Osteocyte (in vitro differentiated cells): ENCODE data around the gene GLIS1. TPM values are rescaled to one million over a fixed set of nuclear protein-coding genes. Genes with fewer than 3 reads are reported as not detected.

Experiments used
- DNase-seq: peaks from one replicate; pipeline ENCODE4 v3.0.0; 2021; ENCODE audit warnings: mixed read lengths; ENCODE audit not compliant: unreplicated experiment; ENCODE audit errors: extremely low spot score
- H3K27ac Mint-ChIP-seq: one replicate; pipeline ENCODE4 v1.8.0; 2021; ENCODE audit warnings: mild to moderate bottlenecking, mixed read lengths; ENCODE audit not compliant: unreplicated experiment
- H3K27me3 Mint-ChIP-seq: one replicate; pipeline ENCODE4 v1.8.0; 2021; ENCODE audit warnings: mixed read lengths; ENCODE audit not compliant: unreplicated experiment
- H3K36me3 Mint-ChIP-seq: one replicate; pipeline ENCODE4 v1.8.0; 2021; ENCODE audit warnings: mixed read lengths; ENCODE audit not compliant: unreplicated experiment
- H3K4me1 Mint-ChIP-seq: one replicate; pipeline ENCODE4 v1.8.0; 2021; ENCODE audit warnings: mixed read lengths; ENCODE audit not compliant: unreplicated experiment
- H3K4me3 Mint-ChIP-seq: one replicate; pipeline ENCODE4 v1.8.0; 2021; ENCODE audit warnings: mild to moderate bottlenecking, moderate library complexity, mixed read lengths; ENCODE audit not compliant: unreplicated experiment
- H3K9me3 Mint-ChIP-seq: one replicate; pipeline ENCODE4 v1.8.0; 2021; ENCODE audit warnings: mixed read lengths; ENCODE audit not compliant: unreplicated experiment
- CTCF ChIP-seq: fragments of 200-600 bp; sonication (generic); IDR thresholded peaks from 2 replicates; pipeline ENCODE4 v1.5.0; 2021; ENCODE audit warnings: antibody characterized with exemption, mild to moderate bottlenecking, moderate library complexity
- total RNA-seq: library from RNA; stranded (reverse); gene quantifications from 2 replicates; pipeline ENCODE4 v1.2.1, GENCODE V29; 2021

The GLIS1 gene
- total RNA-seq, 1 donor from 2014 or later: 38.3 TPM

- DNase-seq: no peak
Measured at GRCh38 chr1:53697721-53698383, 41.1 kb downstream of the GLIS1 start.

GRCh38 chr1:53696990-53697389, 42.0 kb downstream of the GLIS1 start:
- DNase-seq: no peak
- TF ChIP-seq CTCF: no peak
- Mint-ChIP-seq H3K27me3 (no peaks in the 10 kb centered on the region), H3K4me3 (peak overlapping the region; percentile 3), H3K9me3 (no peaks in the 10 kb centered on the region), H3K27ac (no peak overlapping the region), H3K36me3 (peaks cover 9% of the 10 kb centered on the region), H3K4me1 (peaks cover 68% of the 10 kb centered on the region)

More at GRCh38 chr1:53697721-53698383, 41.1 kb downstream of the GLIS1 start:
- Mint-ChIP-seq H3K27me3 (no peaks in the 10 kb centered on the region), H3K9me3 (no peaks in the 10 kb centered on the region), H3K36me3 (peaks cover 8% of the 10 kb centered on the region), H3K4me1 (peaks cover 62% of the 10 kb centered on the region), H3K27ac (peak overlapping the region; percentile 67), H3K4me3 (no peak overlapping the region)
- no peak for TF ChIP-seq CTCF

GRCh38 chr1:53696571-53696970, 42.4 kb downstream of the GLIS1 start:
- no peaks in the 10 kb centered on the region for H3K27me3 Mint-ChIP-seq
- H3K9me3 Mint-ChIP-seq: no peaks in the 10 kb centered on the region
- peaks cover 10% of the 10 kb centered on the region for H3K36me3 Mint-ChIP-seq
- peak overlapping the region; percentile 66 for H3K27ac Mint-ChIP-seq
- peak overlapping the region; percentile 3 for H3K4me3 Mint-ChIP-seq
- no peak for TF ChIP-seq CTCF
- H3K4me1 Mint-ChIP-seq: peaks cover 71% of the 10 kb centered on the region
- DNase-seq: no peak

- H3K36me3 Mint-ChIP-seq: peaks cover 10% of the 10 kb centered on the region
- DNase-seq: no peak
- H3K4me3 Mint-ChIP-seq: no peak overlapping the region
- H3K9me3 Mint-ChIP-seq: no peaks in the 10 kb centered on the region
- H3K27ac Mint-ChIP-seq: peak overlapping the region; percentile 43
- TF ChIP-seq CTCF: no peak
- no peaks in the 10 kb centered on the region for H3K27me3 Mint-ChIP-seq
- peaks cover 77% of the 10 kb centered on the region for H3K4me1 Mint-ChIP-seq
Measured at GRCh38 chr1:53696051-53696450, 42.9 kb downstream of the GLIS1 start.

- Mint-ChIP-seq H3K27me3 (no peaks in the 10 kb centered on the region), H3K4me1 (peaks cover 86% of the 10 kb centered on the region), H3K27ac (peak overlapping the region; percentile 27), H3K9me3 (no peaks in the 10 kb centered on the region), H3K36me3 (peaks cover 3% of the 10 kb centered on the region), H3K4me3 (no peak overlapping the region)
- DNase-seq: no peak
- no peak for TF ChIP-seq CTCF
Measured at GRCh38 chr1:53695116-53695515, 43.8 kb downstream of the GLIS1 start.
